ENCODE data around the gene TIMM8B. TPM values are rescaled to one million over a fixed set of nuclear protein-coding genes. Genes with fewer than 3 reads are reported as not detected.

TIMM8B gene
- total RNA-seq, 1 donor from 2014 or later, result 158 TPM

Other genes starting within 250 kb of the TIMM8B start
- gene ALG9, start 215.2 kb downstream of the TIMM8B start, total RNA-seq, result 15.2 TPM
- 1.3 TPM for gene FDXACB1, start 207.6 kb downstream of the TIMM8B start, total RNA-seq
- gene CFAP68, start 207.2 kb downstream of the TIMM8B start, total RNA-seq, result 26.1 TPM
- gene CRYAB, start 175.0 kb downstream of the TIMM8B start, total RNA-seq, result 6,681 TPM
- 37.0 TPM for gene HSPB2, start 174.0 kb downstream of the TIMM8B start, total RNA-seq
- 1.0 TPM for gene C11orf52, start 167.8 kb downstream of the TIMM8B start, total RNA-seq
- 19.6 TPM for gene DIXDC1, start 149.4 kb downstream of the TIMM8B start, total RNA-seq
- 189 TPM for gene DLAT, start 61.3 kb downstream of the TIMM8B start, total RNA-seq
- 1.6 TPM for gene PIH1D2, start 12.7 kb downstream of the TIMM8B start, total RNA-seq
- 7.7 TPM for gene NKAPD1, start 12.5 kb downstream of the TIMM8B start, total RNA-seq
- gene SDHD, start 117 bp upstream of the TIMM8B start, total RNA-seq, result 269 TPM
- 2.3 TPM for gene IL18, start 77.3 kb upstream of the TIMM8B start, total RNA-seq
- not detected for gene TEX12, start 80.6 kb upstream of the TIMM8B start, total RNA-seq
- gene BCO2, start 88.8 kb upstream of the TIMM8B start, total RNA-seq, result 137 TPM
- 25.2 TPM for gene PTS, start 139.7 kb upstream of the TIMM8B start, total RNA-seq
- not detected for gene PLET1, start 174.1 kb upstream of the TIMM8B start, total RNA-seq

Data from left ventricle myocardium superior (tissue), 1 donor.